IMR-90 (cell line): ENCODE measurements around the gene TENT4B. TPM values are rescaled to one million over a fixed set of nuclear protein-coding genes. Genes with fewer than 3 reads are reported as not detected.

Source experiments
- ATAC-seq: fragments of 200-7000 bp; cut with Tn5 transposase; 2 replicates; pipeline ENCODE4 v1.9.1; 2020; ENCODE audit warnings: low read depth, mild to moderate bottlenecking, moderate library complexity
- BruUV-seq: library from RNA; stranded (reverse); fragments of 400-500 nt; replicated peaks from 2 replicates; lab custom pipeline; 2021; lab: Mats Ljungman, UMichigan
- CTCF ChIA-PET: fragments of 300-600 bp; formaldehyde crosslinking; extraction: SDS; loops from one replicate; lab custom pipeline; 2021; ENCODE audit warnings: antibody characterized with exemption; lab: Yijun Ruan, JAX
- POLR2A ChIA-PET: fragments of 300-600 bp; sonication (Branson Sonifier 250); formaldehyde crosslinking; loops from one replicate; lab custom pipeline; 2022; ENCODE audit warnings: antibody characterized with exemption; ENCODE audit not compliant: unreplicated experiment; lab: Charles Lee
- DNase-seq: peaks from one replicate; pipeline ENCODE4 v3.0.0; 2013
- H2AFZ ChIP-seq: replicated peaks from 2 replicates; pipeline ENCODE3; 2013; ENCODE audit warnings: low read length, mild to moderate bottlenecking; ENCODE audit not compliant: poor library complexity
- H2AK5ac ChIP-seq: 2 replicates; pipeline ENCODE4 v1.6.1; 2013; ENCODE audit warnings: low read depth, low read length, inconsistent platforms
- H2AK9ac ChIP-seq: replicated peaks from 2 replicates; pipeline ENCODE3; 2013; ENCODE audit warnings: mild to moderate bottlenecking, low read depth, low read length, moderate library complexity; ENCODE audit not compliant: poor library complexity
- H2BK120ac ChIP-seq: 2 replicates; pipeline ENCODE4 v1.6.1; 2013; ENCODE audit warnings: low read depth, low read length, inconsistent platforms
- H2BK15ac ChIP-seq: 3 replicates; pipeline ENCODE4 v1.6.1; 2013; ENCODE audit warnings: low read depth, low read length, inconsistent platforms
- H2BK20ac ChIP-seq: 2 replicates; pipeline ENCODE4 v1.6.1; 2013; ENCODE audit warnings: low read depth, mild to moderate bottlenecking, inconsistent platforms, low read length, moderate library complexity
- H2BK5ac ChIP-seq: 2 replicates; pipeline ENCODE4 v1.6.1; 2013; ENCODE audit warnings: mild to moderate bottlenecking, low read depth, low read length, inconsistent platforms; ENCODE audit not compliant: poor library complexity, severe bottlenecking
- H3K14ac ChIP-seq: replicated peaks from 2 replicates; pipeline ENCODE4 v1.6.1; 2013; ENCODE audit warnings: low read depth, low read length, inconsistent platforms
- H3K18ac ChIP-seq: 2 replicates; pipeline ENCODE4 v1.6.1; 2013; ENCODE audit warnings: low read depth, low read length, control low read depth
- H3K23ac ChIP-seq: 2 replicates; pipeline ENCODE4 v1.6.1; 2013; ENCODE audit warnings: low read depth, low read length, inconsistent platforms
- H3K27ac ChIP-seq: 2 replicates; pipeline ENCODE4 v1.5.1; 2013; ENCODE audit warnings: mild to moderate bottlenecking, control low read depth, low read length; ENCODE audit not compliant: insufficient read depth
- H3K27me3 ChIP-seq: 2 replicates; pipeline ENCODE4 v1.6.1; 2013; ENCODE audit warnings: low read length; ENCODE audit not compliant: control insufficient read depth, insufficient read depth
- H3K36me3 ChIP-seq: 2 replicates; pipeline ENCODE4 v1.6.1; 2013; ENCODE audit warnings: low read length, mixed read lengths; ENCODE audit not compliant: control insufficient read depth, insufficient read depth
- H3K4ac ChIP-seq: 2 replicates; pipeline ENCODE4 v1.6.1; 2013; ENCODE audit warnings: low read depth, low read length, inconsistent platforms
- H3K4me1 ChIP-seq: 2 replicates; pipeline ENCODE4 v1.6.1; 2013; ENCODE audit warnings: low read length, mixed read lengths; ENCODE audit not compliant: control insufficient read depth, insufficient read depth
- H3K4me2 ChIP-seq: 2 replicates; pipeline ENCODE4 v1.6.1; 2013; ENCODE audit warnings: low read depth, mild to moderate bottlenecking, control low read depth, low read length, moderate library complexity
- H3K4me3 ChIP-seq: 2 replicates; pipeline ENCODE4 v1.5.1; 2013; ENCODE audit warnings: low read depth, mild to moderate bottlenecking, control low read depth, low read length, moderate library complexity; ENCODE audit not compliant: insufficient read depth
- H3K56ac ChIP-seq: 2 replicates; pipeline ENCODE4 v1.6.1; 2013; ENCODE audit warnings: low read length, inconsistent platforms; ENCODE audit not compliant: insufficient read depth; ENCODE audit errors: extremely low read depth
- H3K79me1 ChIP-seq, 2 experiments: 2 replicates each; pipeline ENCODE4 v1.6.1; 2013; ENCODE audit warnings: low read length in 2 of 2, inconsistent platforms in 1 of 2, low read depth in 1 of 2
- H3K9ac ChIP-seq: 2 replicates; pipeline ENCODE4 v1.6.1; 2013; ENCODE audit warnings: low read depth, low read length, control low read depth
- H3K9me1 ChIP-seq: 2 replicates; pipeline ENCODE4 v1.6.1; 2013; ENCODE audit warnings: low read length, inconsistent platforms; ENCODE audit not compliant: insufficient read depth
- H3K9me3 ChIP-seq: 2 replicates; pipeline ENCODE4 v1.6.1; 2013; ENCODE audit warnings: low read length; ENCODE audit not compliant: control insufficient read depth, insufficient read depth
- H4K20me1 ChIP-seq: 2 replicates; pipeline ENCODE4 v1.6.1; 2013; ENCODE audit warnings: low read length, inconsistent platforms; ENCODE audit not compliant: insufficient read depth
- H4K5ac ChIP-seq: 2 replicates; pipeline ENCODE4 v1.6.1; 2013; ENCODE audit warnings: mild to moderate bottlenecking, low read depth, low read length, control low read depth
- H4K8ac ChIP-seq, 2 experiments: 2 replicates each; pipeline ENCODE4 v1.6.1; 2013; ENCODE audit warnings: low read depth in 2 of 2, low read length in 2 of 2, control low read depth in 1 of 2, inconsistent platforms in 1 of 2
- H4K91ac ChIP-seq: 2 replicates; pipeline ENCODE4 v1.6.1; 2013; ENCODE audit warnings: low read depth, low read length, inconsistent platforms; ENCODE audit not compliant: insufficient read depth
- BHLHE40 ChIP-seq: fragments of 150-350 bp; IDR thresholded peaks from 2 replicates; pipeline ENCODE4 v1.6.1; 2016; ENCODE audit warnings: mild to moderate bottlenecking, low read depth, low read length
- FOS ChIP-seq: fragments of 150-350 bp; IDR thresholded peaks from 2 replicates; pipeline ENCODE4 v1.6.1; 2016; ENCODE audit warnings: low read depth, low read length
- RCOR1 ChIP-seq: IDR thresholded peaks from 2 replicates; pipeline ENCODE4 v1.6.1; 2012; ENCODE audit warnings: mild to moderate bottlenecking, low read length, improper control_type of control experiment; ENCODE audit not compliant: insufficient replicate concordance
- SMC3 ChIP-seq: fragments of 150-350 bp; IDR thresholded peaks from 2 replicates; pipeline ENCODE4 v1.6.1; 2016; ENCODE audit warnings: low read depth, mild to moderate bottlenecking, antibody characterized with exemption, low read length, moderate library complexity
- WGBS, 2 experiments: methylation state at CpG; one replicate each; pipeline versions ENCODE4 v1.1.5 to v1.1.7; 2013; ENCODE audit warnings: missing lambda C conversion rate in 2 of 2; ENCODE audit not compliant: insufficient read length in 1 of 2; ENCODE audit errors: extremely low coverage in 2 of 2; 5-methylcytosine and 5-hydroxymethylcytosine counted together
- dilution Hi-C: fragments of 300-500 bp; cut with HindIII; formaldehyde crosslinking; loops from one replicate; pipeline ENCODE4 v1.14.3; 2018; ENCODE audit warnings: low sequenced_read_pairs; ENCODE audit not compliant: unreplicated experiment
- in situ Hi-C: fragments of 300-500 bp; cut with MboI; formaldehyde crosslinking; loops from 3 replicates; pipeline ENCODE4 v1.14.3; 2019; ENCODE audit warnings: low sequenced_read_pairs, inconsistent platforms, mixed read lengths
- intact Hi-C: fragments of 100-400 bp; cut with micrococcal nuclease; formaldehyde crosslinking; loops from 2 replicates; pipeline ENCODE4 v1.10.0; 2022
- polyA plus RNA-seq, 3 experiments: library from polyadenylated mRNA; depleted of rRNA; stranded (reverse); fragments of >200 nt; gene quantifications; 2 replicates each; pipeline ENCODE4 v1.2.3, GENCODE V29; 2012; ENCODE audit warnings: low replicate concordance in 1 of 3
- total RNA-seq: library from RNA; depleted of rRNA; stranded (reverse); fragments of >200 nt; gene quantifications from 2 replicates; pipeline ENCODE4 v1.2.3, GENCODE V29; 2012

TENT4B gene
- total and polyA plus RNA-seq, 2 of the 4 experiments (the other 2 are of a cell fraction): 4.1 to 7.0 TPM

DNA sequence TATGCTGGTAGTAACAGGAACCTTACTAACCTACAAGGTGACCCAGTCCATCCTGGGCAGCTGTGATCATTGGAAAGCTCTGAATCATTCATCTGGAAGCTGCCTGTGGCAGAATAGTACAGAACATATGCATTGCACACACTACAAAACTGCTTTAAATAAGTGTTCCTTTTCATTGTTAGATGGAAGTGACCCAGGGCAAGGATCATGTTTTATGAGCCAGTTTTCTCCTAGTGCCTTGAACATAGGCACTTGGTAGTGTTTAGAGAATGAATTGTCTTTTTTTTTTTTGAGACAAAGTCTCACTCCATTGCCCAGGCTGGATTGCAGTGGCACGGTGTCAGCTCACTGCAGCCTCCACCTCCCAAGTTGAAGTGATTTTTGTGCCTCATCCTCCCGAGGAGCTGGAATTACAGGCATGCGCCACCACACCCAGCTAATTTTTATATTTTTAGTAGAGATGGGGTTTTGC, 55.4 kb downstream of the TENT4B start:
- no peak overlapping the region for H3K9ac ChIP-seq
- H3K27ac ChIP-seq: no peak overlapping the region
- H4K5ac ChIP-seq: no peak overlapping the region
- no peak overlapping the region for H3K18ac ChIP-seq
- ChIA-PET CTCF (interaction anchor here (1.4 to 5.7 kb wide), 2 partner anchors 142 to 184 kb away, joined by 9 to 54 read pairs; partner anchors contain the start of genes CNEP1R1 and HEATR3), POLR2A (no interaction called here)
- H3K27me3 ChIP-seq: no peaks in the 10 kb centered on the region
- no peak overlapping the region for H3K23ac ChIP-seq
- peaks cover 5% of the 10 kb centered on the region; the same call in 1 of the 2 replicates for H3K36me3 ChIP-seq
- dilution Hi-C loops: no loop called here
- H3K56ac ChIP-seq: no peak overlapping the region
- H3K4me1 ChIP-seq: peaks cover 24% of the 10 kb centered on the region
- peaks cover 22% of the 10 kb centered on the region; the same call in 1 of the 2 replicates for H4K20me1 ChIP-seq
- TF ChIP-seq FOS (no peak), BHLHE40 (no peak), RCOR1 (no peak), SMC3 (no peak)
- no peak overlapping the region for H2AFZ ChIP-seq
- ATAC-seq: no peak; the same call in 1 of the 2 replicates
- H2AK5ac ChIP-seq: peak overlapping the region; percentile 20; the same call in 1 of the 2 replicates
- no peak overlapping the region for H4K8ac ChIP-seq
- in situ Hi-C loops: loop anchor here (5.0 to 25.0 kb wide), 4 partner anchors 46 to 579 kb away; partner anchors contain the start of gene HEATR3
- H3K4ac ChIP-seq: 0 out of 2 replicates have a peak overlapping the region, but pooled peaks have one; percentile 6
- H2BK5ac ChIP-seq: no peak overlapping the region
- no peak overlapping the region for H2BK15ac ChIP-seq
- H2BK120ac ChIP-seq: no peak overlapping the region
- intact Hi-C loops: no loop called here
- peak; percentile 73 for DNase-seq
- H3K79me1 ChIP-seq: peaks cover 34 to 74% of the 10 kb centered on the region in 2 experiments
- H3K9me1 ChIP-seq: peaks cover 16% of the 10 kb centered on the region
- no CpG with 5 or more reads among the region's 3 CpGs for WGBS, 2 experiments
- no peak overlapping the region for H3K4me2 ChIP-seq
- no peaks in the 10 kb centered on the region for H3K9me3 ChIP-seq
- H3K4me3 ChIP-seq: no peak overlapping the region
- H2BK20ac ChIP-seq: no peak overlapping the region
- no peak overlapping the region for H4K91ac ChIP-seq
- H3K14ac ChIP-seq: peak overlapping the region; percentile 42; the same call in 1 of the 2 replicates
- BruUV-seq: no TSS peak
- H2AK9ac ChIP-seq: no peak overlapping the region
